Endothelial cell of umbilical vein (primary cell): ENCODE measurements around the gene TAF1L.

Source experiments
- EZH2 ChIP-seq: IDR thresholded peaks from 2 replicates; pipeline ENCODE4 v1.6.1; 2012; ENCODE audit warnings: borderline replicate concordance, low read depth, mild to moderate bottlenecking, moderate library complexity, low read length, inconsistent platforms; ENCODE audit not compliant: severe bottlenecking
- FOS ChIP-seq: IDR thresholded peaks from 2 replicates; pipeline ENCODE4 v1.6.1; 2011; ENCODE audit warnings: mild to moderate bottlenecking, low read length, moderate library complexity, borderline replicate concordance; ENCODE audit not compliant: insufficient read depth
- JUN ChIP-seq: IDR thresholded peaks from 2 replicates; pipeline ENCODE4 v1.6.1; 2011; ENCODE audit warnings: borderline replicate concordance, low read depth; ENCODE audit not compliant: insufficient read length, insufficient read depth
- MYC ChIP-seq: IDR thresholded peaks from one replicate; pipeline ENCODE4 v1.6.1; 2011; ENCODE audit warnings: mild to moderate bottlenecking, low read depth, low read length
- POLR2A ChIP-seq: IDR thresholded peaks from 2 replicates; pipeline ENCODE4 v1.6.1; 2012; ENCODE audit warnings: low read depth, mild to moderate bottlenecking, control low read depth, low read length
- POLR2AphosphoS5 ChIP-seq: IDR thresholded peaks from 2 replicates; pipeline ENCODE4 v1.6.1; 2012; ENCODE audit warnings: low read depth, mild to moderate bottlenecking, control low read depth, low read length, moderate library complexity; ENCODE audit not compliant: insufficient read depth
- TF ChIP-seq, protein P1 (sequence below), 2 donors: IDR thresholded peaks; 1 replicate in 1 of 2; 2 replicates in 1 of 2; pipeline ENCODE4 v1.5.1; 2011; ENCODE audit warnings: low read length in 2 of 2, mild to moderate bottlenecking in 2 of 2, moderate library complexity in 2 of 2, control low read depth in 1 of 2, inconsistent platforms in 1 of 2, low read depth in 1 of 2; ENCODE audit not compliant: insufficient read depth in 1 of 2; ENCODE audit errors: extremely low read depth in 1 of 2
- TF ChIP-seq, protein P2 (sequence below): IDR thresholded peaks from 2 replicates; pipeline ENCODE4 v1.6.1; 2011; ENCODE audit not compliant: insufficient read depth, insufficient read length

DNA sequence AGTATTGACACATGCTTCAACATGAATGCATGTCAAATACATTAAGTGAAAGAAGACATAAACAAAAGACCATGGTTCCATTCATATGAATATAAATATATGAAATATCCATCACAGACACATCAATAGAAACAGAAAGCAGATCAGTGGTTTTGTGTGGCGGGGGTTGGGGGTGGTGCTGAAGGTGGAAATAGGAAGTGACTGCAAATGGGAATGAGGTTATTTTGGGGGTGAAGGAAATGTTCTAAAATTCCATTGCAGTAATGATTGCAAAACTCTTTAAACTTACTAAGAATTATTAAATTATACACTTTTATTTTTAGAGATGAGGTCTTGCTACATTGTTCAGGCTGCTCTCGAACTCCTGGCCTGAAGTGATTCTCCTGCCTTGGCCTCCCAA is 28.7 kb downstream of the TAF1L start:
- TF ChIP-seq, protein P1, sequence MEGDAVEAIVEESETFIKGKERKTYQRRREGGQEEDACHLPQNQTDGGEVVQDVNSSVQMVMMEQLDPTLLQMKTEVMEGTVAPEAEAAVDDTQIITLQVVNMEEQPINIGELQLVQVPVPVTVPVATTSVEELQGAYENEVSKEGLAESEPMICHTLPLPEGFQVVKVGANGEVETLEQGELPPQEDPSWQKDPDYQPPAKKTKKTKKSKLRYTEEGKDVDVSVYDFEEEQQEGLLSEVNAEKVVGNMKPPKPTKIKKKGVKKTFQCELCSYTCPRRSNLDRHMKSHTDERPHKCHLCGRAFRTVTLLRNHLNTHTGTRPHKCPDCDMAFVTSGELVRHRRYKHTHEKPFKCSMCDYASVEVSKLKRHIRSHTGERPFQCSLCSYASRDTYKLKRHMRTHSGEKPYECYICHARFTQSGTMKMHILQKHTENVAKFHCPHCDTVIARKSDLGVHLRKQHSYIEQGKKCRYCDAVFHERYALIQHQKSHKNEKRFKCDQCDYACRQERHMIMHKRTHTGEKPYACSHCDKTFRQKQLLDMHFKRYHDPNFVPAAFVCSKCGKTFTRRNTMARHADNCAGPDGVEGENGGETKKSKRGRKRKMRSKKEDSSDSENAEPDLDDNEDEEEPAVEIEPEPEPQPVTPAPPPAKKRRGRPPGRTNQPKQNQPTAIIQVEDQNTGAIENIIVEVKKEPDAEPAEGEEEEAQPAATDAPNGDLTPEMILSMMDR (IDR thresholded peaks at IDR 0.05; ENCODE audit: extremely low read depth in 1 of 2, insufficient read depth in 1 of 2, low read depth in 1 of 2, low read length in 2 of 2) = no peak
- no peak for TF ChIP-seq POLR2AphosphoS5
- no peak for TF ChIP-seq EZH2
- TF ChIP-seq MYC = no peak
- no peak for TF ChIP-seq POLR2A
- TF ChIP-seq, protein P2, sequence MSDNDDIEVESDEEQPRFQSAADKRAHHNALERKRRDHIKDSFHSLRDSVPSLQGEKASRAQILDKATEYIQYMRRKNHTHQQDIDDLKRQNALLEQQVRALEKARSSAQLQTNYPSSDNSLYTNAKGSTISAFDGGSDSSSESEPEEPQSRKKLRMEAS = no peak
- no peak for TF ChIP-seq FOS
- no peak for TF ChIP-seq JUN
